Calu3 (cell line): ENCODE measurements around the gene TF. TPM values are rescaled to one million over a fixed set of nuclear protein-coding genes. Genes with fewer than 3 reads are reported as not detected.

Source experiments
- BruUV-seq: library from RNA; stranded (reverse); fragments of 400-500 nt; replicated peaks from 2 replicates; lab custom pipeline; 2021; lab: Mats Ljungman, UMichigan
- CTCF ChIA-PET: fragments of 300-600 bp; sonication (Branson Sonifier 250); formaldehyde crosslinking; loops from one replicate; lab custom pipeline; 2022; ENCODE audit warnings: antibody characterized with exemption; lab: Charles Lee
- DNase-seq: peaks from one replicate; pipeline ENCODE4 v3.0.0; 2022
- H3K27ac Mint-ChIP-seq: one replicate; pipeline ENCODE4 v1.8.0; 2022; ENCODE audit warnings: mixed read lengths; ENCODE audit not compliant: unreplicated experiment
- H3K27me3 Mint-ChIP-seq: one replicate; pipeline ENCODE4 v1.8.0; 2022; ENCODE audit warnings: mixed read lengths; ENCODE audit not compliant: unreplicated experiment
- H3K36me3 Mint-ChIP-seq: one replicate; pipeline ENCODE4 v1.8.0; 2022; ENCODE audit warnings: mild to moderate bottlenecking, moderate library complexity, mixed read lengths; ENCODE audit not compliant: insufficient read depth, unreplicated experiment
- H3K4me1 Mint-ChIP-seq: one replicate; pipeline ENCODE4 v1.8.0; 2022; ENCODE audit warnings: mild to moderate bottlenecking, low read depth, mixed read lengths; ENCODE audit not compliant: unreplicated experiment
- H3K4me3 Mint-ChIP-seq: one replicate; pipeline ENCODE4 v1.8.0; 2022; ENCODE audit warnings: mild to moderate bottlenecking, low read depth, moderate library complexity, mixed read lengths; ENCODE audit not compliant: unreplicated experiment
- H3K9me3 Mint-ChIP-seq: one replicate; pipeline ENCODE4 v1.8.0; 2022; ENCODE audit warnings: low read depth, mixed read lengths; ENCODE audit not compliant: unreplicated experiment
- intact Hi-C: fragments of 100-400 bp; cut with micrococcal nuclease; formaldehyde crosslinking; loops from one replicate; pipeline ENCODE4 v1.10.0; 2022; ENCODE audit not compliant: unreplicated experiment
- total RNA-seq: library from RNA; stranded (reverse); gene quantifications from 2 replicates; pipeline ENCODE4 v1.2.3, GENCODE V29; 2022
- TF ChIP-seq, protein P1 (sequence below): fragments of 200-600 bp; IDR thresholded peaks from one replicate; pipeline ENCODE4 v1.8.0; 2022; ENCODE audit warnings: antibody characterized with exemption; ENCODE audit not compliant: unreplicated experiment

Gene TF
- total RNA-seq, 1 experiment from 2014 or later: 1.1 TPM

GRCh38 chr3:133769536-133769935 is 23.3 kb downstream of the TF start:
- DNase-seq: no peak
- intact Hi-C loops: no loop called here
- H3K36me3 Mint-ChIP-seq: no peaks in the 10 kb centered on the region
- TF ChIP-seq, protein P1, sequence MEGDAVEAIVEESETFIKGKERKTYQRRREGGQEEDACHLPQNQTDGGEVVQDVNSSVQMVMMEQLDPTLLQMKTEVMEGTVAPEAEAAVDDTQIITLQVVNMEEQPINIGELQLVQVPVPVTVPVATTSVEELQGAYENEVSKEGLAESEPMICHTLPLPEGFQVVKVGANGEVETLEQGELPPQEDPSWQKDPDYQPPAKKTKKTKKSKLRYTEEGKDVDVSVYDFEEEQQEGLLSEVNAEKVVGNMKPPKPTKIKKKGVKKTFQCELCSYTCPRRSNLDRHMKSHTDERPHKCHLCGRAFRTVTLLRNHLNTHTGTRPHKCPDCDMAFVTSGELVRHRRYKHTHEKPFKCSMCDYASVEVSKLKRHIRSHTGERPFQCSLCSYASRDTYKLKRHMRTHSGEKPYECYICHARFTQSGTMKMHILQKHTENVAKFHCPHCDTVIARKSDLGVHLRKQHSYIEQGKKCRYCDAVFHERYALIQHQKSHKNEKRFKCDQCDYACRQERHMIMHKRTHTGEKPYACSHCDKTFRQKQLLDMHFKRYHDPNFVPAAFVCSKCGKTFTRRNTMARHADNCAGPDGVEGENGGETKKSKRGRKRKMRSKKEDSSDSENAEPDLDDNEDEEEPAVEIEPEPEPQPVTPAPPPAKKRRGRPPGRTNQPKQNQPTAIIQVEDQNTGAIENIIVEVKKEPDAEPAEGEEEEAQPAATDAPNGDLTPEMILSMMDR: no peak
- no peaks in the 10 kb centered on the region for H3K4me1 Mint-ChIP-seq
- H3K9me3 Mint-ChIP-seq: no peaks in the 10 kb centered on the region
- H3K4me3 Mint-ChIP-seq: no peak overlapping the region
- BruUV-seq: no TSS peak
- CTCF ChIA-PET: interaction anchor here (1.3 kb wide), 1 partner anchor 27 kb away, joined by 3 read pairs; no protein-coding TSS in a partner anchor
- no peak overlapping the region for H3K27ac Mint-ChIP-seq
- peaks cover 69% of the 10 kb centered on the region for H3K27me3 Mint-ChIP-seq

DNA sequence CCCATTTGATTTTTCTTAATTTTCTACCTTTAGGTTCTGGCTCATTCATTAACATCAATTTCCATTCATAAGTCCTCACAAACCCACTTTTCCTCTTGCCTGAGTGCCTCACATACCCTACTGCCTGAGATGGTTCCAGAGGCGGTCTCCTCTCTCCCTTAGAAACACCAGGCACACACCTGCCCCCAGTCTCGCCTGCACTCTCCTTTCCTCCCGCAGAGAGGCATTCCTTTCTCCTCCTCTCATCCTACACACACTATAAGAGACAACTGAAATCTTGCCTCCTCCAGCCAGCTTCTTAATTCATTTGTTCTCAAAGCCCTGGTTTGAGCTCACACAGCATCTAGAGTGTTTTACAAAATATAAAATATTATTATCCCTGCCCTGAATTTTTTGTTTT is 27.5 kb downstream of the TF start:
- Mint-ChIP-seq H3K4me3 (no peak overlapping the region), H3K36me3 (no peaks in the 10 kb centered on the region), H3K27me3 (peaks cover 69% of the 10 kb centered on the region), H3K9me3 (no peaks in the 10 kb centered on the region), H3K4me1 (no peaks in the 10 kb centered on the region), H3K27ac (no peak overlapping the region)
- TF ChIP-seq, protein P1: no peak
- intact Hi-C loops: no loop called here
- BruUV-seq: no TSS peak
- CTCF ChIA-PET: no interaction called here
- no peak for DNase-seq

DNA sequence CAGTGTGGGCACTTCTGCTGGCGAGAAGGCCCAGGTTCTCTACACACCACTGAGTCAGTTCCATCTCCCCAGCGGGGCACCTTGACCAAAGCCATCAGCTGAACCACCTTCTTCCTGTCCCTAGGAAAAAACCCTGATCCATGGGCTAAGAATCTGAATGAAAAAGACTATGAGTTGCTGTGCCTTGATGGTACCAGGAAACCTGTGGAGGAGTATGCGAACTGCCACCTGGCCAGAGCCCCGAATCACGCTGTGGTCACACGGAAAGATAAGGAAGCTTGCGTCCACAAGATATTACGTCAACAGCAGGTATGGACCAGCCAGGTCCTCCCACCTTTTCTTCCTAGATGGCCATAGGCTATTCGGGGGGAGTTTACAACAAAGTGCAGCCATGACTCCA is 29.1 kb downstream of the TF start:
- no TSS peak for BruUV-seq
- no peak overlapping the region for H3K4me3 Mint-ChIP-seq
- CTCF ChIA-PET: interaction anchor here (0.8 kb wide), 1 partner anchor 1049 kb away, joined by 3 read pairs; no protein-coding TSS in a partner anchor
- no peaks in the 10 kb centered on the region for H3K36me3 Mint-ChIP-seq
- no peak overlapping the region for H3K27ac Mint-ChIP-seq
- H3K27me3 Mint-ChIP-seq: peaks cover 84% of the 10 kb centered on the region
- H3K9me3 Mint-ChIP-seq: no peaks in the 10 kb centered on the region
- TF ChIP-seq, protein P1: no peak
- DNase-seq: no peak
- intact Hi-C loops: no loop called here
- H3K4me1 Mint-ChIP-seq: no peaks in the 10 kb centered on the region

DNA sequence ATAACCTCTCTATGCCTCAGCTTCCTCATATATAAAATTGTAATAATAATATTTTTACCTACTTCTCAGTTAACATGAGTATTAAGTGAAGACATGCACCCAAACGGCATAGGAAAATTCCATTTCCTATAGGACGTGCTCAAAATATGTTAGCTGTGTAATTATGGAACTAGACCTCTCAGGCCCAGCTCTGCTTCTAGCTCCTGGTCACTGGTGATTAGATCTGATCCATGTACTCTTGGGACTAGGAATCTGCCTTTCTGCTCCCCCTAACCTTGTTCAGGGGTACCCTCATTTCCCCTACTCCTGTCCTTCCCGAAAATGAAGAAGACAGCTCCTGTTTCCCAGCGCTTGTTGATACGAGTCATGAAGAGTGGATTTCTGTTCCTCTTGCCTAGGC is 29.6 kb downstream of the TF start:
- no peaks in the 10 kb centered on the region for H3K36me3 Mint-ChIP-seq
- no peak for DNase-seq
- H3K4me3 Mint-ChIP-seq: no peak overlapping the region
- H3K27me3 Mint-ChIP-seq: peaks cover 81% of the 10 kb centered on the region
- intact Hi-C loops: no loop called here
- BruUV-seq: no TSS peak
- CTCF ChIA-PET: interaction anchor here (0.8 kb wide), 1 partner anchor 1049 kb away, joined by 3 read pairs; no protein-coding TSS in a partner anchor
- H3K9me3 Mint-ChIP-seq: no peaks in the 10 kb centered on the region
- no peaks in the 10 kb centered on the region for H3K4me1 Mint-ChIP-seq
- no peak overlapping the region for H3K27ac Mint-ChIP-seq
- TF ChIP-seq, protein P1: no peak
